OCI-LY1 (cell line): ENCODE measurements around the gene DDAH1.

Experiments used
- H2AFZ ChIP-seq: fragments of 200-600 bp; sonication (generic), shearing (Covaris generic); 2 replicates; pipeline ENCODE4 v1.6.0; 2014; ENCODE audit warnings: antibody characterized with exemption, mild to moderate bottlenecking, low read length
- H3F3A ChIP-seq: fragments of 200-600 bp; sonication (generic), shearing (Covaris generic); 2 replicates; pipeline ENCODE4 v1.6.0; 2014; ENCODE audit warnings: mild to moderate bottlenecking, antibody characterized with exemption, low read length, moderate library complexity; ENCODE audit not compliant: insufficient read depth
- H3K27ac ChIP-seq: fragments of 200-600 bp; sonication (generic); 2 replicates; pipeline ENCODE4 v1.5.1; 2014; ENCODE audit warnings: low read length, mixed run types, mild to moderate bottlenecking, low read depth; ENCODE audit not compliant: poor library complexity, severe bottlenecking
- H3K27me3 ChIP-seq: fragments of 200-600 bp; sonication (generic); 2 replicates; pipeline ENCODE4 v1.6.0; 2014; ENCODE audit warnings: antibody characterized with exemption, mild to moderate bottlenecking, low read length, moderate library complexity; ENCODE audit not compliant: insufficient read depth
- H3K36me3 ChIP-seq: fragments of 200-600 bp; sonication (generic); 2 replicates; pipeline ENCODE4 v1.6.1; 2014; ENCODE audit warnings: mild to moderate bottlenecking, antibody characterized with exemption, low read length, moderate library complexity, mixed read lengths; ENCODE audit not compliant: insufficient read depth
- H3K4me1 ChIP-seq: fragments of 200-600 bp; sonication (generic); 2 replicates; pipeline ENCODE4 v1.5.1; 2014; ENCODE audit warnings: mild to moderate bottlenecking, low read length, moderate library complexity; ENCODE audit not compliant: insufficient read depth, severe bottlenecking
- H3K4me2 ChIP-seq: fragments of 200-600 bp; sonication (generic), shearing (Covaris generic); 2 replicates; pipeline ENCODE4 v1.6.1; 2014; ENCODE audit warnings: low read length
- H3K4me3 ChIP-seq: fragments of 200-600 bp; sonication (generic); 2 replicates; pipeline ENCODE4 v1.5.1; 2014; ENCODE audit warnings: low read length, low read depth, mild to moderate bottlenecking, mixed read lengths; ENCODE audit not compliant: poor library complexity, severe bottlenecking
- H3K79me2 ChIP-seq: fragments of 200-600 bp; shearing (Covaris generic); 2 replicates; pipeline ENCODE4 v1.6.1; 2016; ENCODE audit warnings: mixed run types, low read length, mixed read lengths; ENCODE audit not compliant: insufficient read depth
- H3K9ac ChIP-seq: fragments of 200-600 bp; sonication (generic), shearing (Covaris generic); 2 replicates; pipeline ENCODE4 v1.6.1; 2014; ENCODE audit warnings: mild to moderate bottlenecking, low read length, mixed read lengths
- H3K9me2 ChIP-seq: fragments of 200-600 bp; sonication (generic), shearing (Covaris generic); 2 replicates; pipeline ENCODE4 v1.6.1; 2014; ENCODE audit warnings: low read depth, mild to moderate bottlenecking, low read length, mixed read lengths
- H3K9me3 ChIP-seq: fragments of 200-600 bp; shearing (Covaris generic); 2 replicates; pipeline ENCODE4 v1.6.1; 2014; ENCODE audit warnings: low read length, mixed read lengths
- H4K20me1 ChIP-seq: fragments of 200-600 bp; sonication (generic), shearing (Covaris generic); 2 replicates; pipeline ENCODE4 v1.6.0; 2016; ENCODE audit warnings: mild to moderate bottlenecking, low read length; ENCODE audit not compliant: insufficient read depth
- EZH2 ChIP-seq: fragments of 200-600 bp; sonication (generic), shearing (Covaris generic); IDR thresholded peaks from 2 replicates; pipeline ENCODE4 v1.8.0; 2017; ENCODE audit warnings: borderline replicate concordance, mixed run types, mild to moderate bottlenecking, antibody characterized with exemption, low read length, moderate library complexity, mixed read lengths
- TF ChIP-seq, protein P1 (sequence below): fragments of 200-600 bp; sonication (generic), shearing (Covaris generic); IDR thresholded peaks from 2 replicates; pipeline ENCODE4 v1.5.1; 2017; ENCODE audit warnings: mild to moderate bottlenecking, antibody characterized with exemption, low read length, moderate library complexity, mixed read lengths

The DDAH1 gene

DNA sequence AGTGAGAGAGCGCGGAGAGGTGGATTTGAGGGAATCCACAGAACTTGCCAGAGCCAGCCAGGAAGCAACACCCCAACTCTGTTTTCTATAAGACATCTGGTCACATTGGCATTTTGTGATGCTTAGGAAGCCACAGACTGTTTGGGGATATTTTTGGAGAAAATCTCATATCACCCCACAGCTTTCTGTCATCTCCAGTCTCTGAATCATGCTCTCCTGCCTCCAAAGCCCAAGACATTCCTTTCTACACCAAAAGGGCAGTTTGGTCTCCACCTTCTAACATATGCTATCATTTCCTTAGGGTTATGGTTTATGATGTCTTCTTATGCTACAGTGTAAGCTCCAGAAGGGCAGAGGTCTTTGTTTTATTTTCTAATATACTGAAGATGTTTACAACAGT, 174.1 kb downstream of the DDAH1 start:
- H4K20me1 ChIP-seq = no peaks in the 10 kb centered on the region
- H3K9ac ChIP-seq = no peak overlapping the region
- H3K27ac ChIP-seq = no peak overlapping the region
- H3K9me3 ChIP-seq = no peaks in the 10 kb centered on the region
- H3K4me1 ChIP-seq = peaks cover 15% of the 10 kb centered on the region
- no peaks in the 10 kb centered on the region for H3K9me2 ChIP-seq
- no peak overlapping the region for H3K4me2 ChIP-seq
- H3K27me3 ChIP-seq = no peaks in the 10 kb centered on the region
- no peaks in the 10 kb centered on the region for H3K79me2 ChIP-seq
- H3F3A ChIP-seq = no peaks in the 10 kb centered on the region
- no peaks in the 10 kb centered on the region for H3K36me3 ChIP-seq
- no peak overlapping the region for H2AFZ ChIP-seq
- no peak overlapping the region for H3K4me3 ChIP-seq
- TF ChIP-seq, protein P1, sequence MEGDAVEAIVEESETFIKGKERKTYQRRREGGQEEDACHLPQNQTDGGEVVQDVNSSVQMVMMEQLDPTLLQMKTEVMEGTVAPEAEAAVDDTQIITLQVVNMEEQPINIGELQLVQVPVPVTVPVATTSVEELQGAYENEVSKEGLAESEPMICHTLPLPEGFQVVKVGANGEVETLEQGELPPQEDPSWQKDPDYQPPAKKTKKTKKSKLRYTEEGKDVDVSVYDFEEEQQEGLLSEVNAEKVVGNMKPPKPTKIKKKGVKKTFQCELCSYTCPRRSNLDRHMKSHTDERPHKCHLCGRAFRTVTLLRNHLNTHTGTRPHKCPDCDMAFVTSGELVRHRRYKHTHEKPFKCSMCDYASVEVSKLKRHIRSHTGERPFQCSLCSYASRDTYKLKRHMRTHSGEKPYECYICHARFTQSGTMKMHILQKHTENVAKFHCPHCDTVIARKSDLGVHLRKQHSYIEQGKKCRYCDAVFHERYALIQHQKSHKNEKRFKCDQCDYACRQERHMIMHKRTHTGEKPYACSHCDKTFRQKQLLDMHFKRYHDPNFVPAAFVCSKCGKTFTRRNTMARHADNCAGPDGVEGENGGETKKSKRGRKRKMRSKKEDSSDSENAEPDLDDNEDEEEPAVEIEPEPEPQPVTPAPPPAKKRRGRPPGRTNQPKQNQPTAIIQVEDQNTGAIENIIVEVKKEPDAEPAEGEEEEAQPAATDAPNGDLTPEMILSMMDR = no peak
- no peak for TF ChIP-seq EZH2

DNA sequence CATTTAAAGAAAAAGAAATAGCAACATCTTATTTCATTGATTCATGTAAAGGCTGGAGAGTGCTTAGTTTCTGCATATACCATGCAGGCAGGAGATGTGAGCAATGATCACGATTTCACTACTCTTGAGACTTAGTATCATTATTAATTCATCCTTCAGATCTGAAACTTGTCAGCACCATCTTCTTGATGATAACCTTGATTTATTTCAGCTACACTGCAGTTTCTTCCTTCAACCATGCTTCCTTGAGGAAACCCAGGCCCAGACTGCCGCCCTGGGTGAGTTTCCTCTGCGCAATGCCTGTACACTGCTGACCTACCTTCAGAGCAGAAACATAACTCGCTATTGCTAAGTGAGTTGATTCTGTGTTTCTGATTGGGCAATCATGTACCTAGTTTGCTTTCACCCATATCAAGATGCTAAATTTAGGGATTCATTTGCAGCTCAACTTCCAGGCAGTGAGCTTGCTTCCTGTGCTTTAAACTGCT, 175.1 kb downstream of the DDAH1 start:
- TF ChIP-seq EZH2 = no peak
- TF ChIP-seq, protein P1 = no peak
- H3K4me1 ChIP-seq = peaks cover 15% of the 10 kb centered on the region
- peak overlapping the region; percentile 43 for H3K27ac ChIP-seq
- no peak overlapping the region for H2AFZ ChIP-seq
- H3K4me3 ChIP-seq = no peak overlapping the region
- no peaks in the 10 kb centered on the region for H3K9me2 ChIP-seq
- H3K27me3 ChIP-seq = no peaks in the 10 kb centered on the region
- 0 out of 2 replicates have a peak, but pooled peaks cover under 1% of the 10 kb centered on the region for H3K9me3 ChIP-seq
- peak overlapping the region; percentile 14; the same call in 1 of the 2 replicates for H3K4me2 ChIP-seq
- H4K20me1 ChIP-seq = no peaks in the 10 kb centered on the region
- H3F3A ChIP-seq = no peaks in the 10 kb centered on the region
- no peak overlapping the region for H3K9ac ChIP-seq
- H3K36me3 ChIP-seq = no peaks in the 10 kb centered on the region
- H3K79me2 ChIP-seq = no peaks in the 10 kb centered on the region

DNA sequence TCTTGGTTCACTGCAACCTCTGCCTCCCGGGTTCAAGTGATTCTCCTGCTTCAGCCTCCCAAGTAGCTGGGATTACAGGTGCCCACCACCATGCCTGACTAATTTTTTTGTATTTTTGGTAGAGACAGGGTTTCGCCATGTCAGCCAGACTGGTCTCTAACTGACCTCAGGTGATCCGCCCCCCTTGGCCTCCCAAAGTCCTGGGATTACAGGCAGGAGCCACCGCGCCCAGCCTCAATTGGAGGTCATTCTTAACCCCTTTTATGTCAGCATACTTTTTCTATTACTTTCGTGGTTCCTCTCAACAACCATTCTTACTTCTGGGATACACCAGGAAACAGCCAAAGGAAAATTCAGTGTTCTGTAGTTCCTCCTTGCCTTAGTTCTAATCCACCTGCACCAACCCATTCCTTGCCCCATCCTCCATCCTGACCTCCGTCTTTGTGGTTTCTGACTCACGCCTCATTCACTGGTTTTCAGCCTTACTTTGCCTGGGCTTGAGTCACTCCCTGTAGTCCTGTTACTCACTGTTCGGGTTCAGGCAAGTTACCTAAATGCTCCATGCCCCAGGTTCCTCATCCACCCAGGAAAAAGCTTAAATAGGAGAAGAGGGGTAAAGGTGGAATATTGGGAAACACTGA, 175.6 kb downstream of the DDAH1 start:
- Histone ChIP-seq H3F3A (no peaks in the 10 kb centered on the region), H3K79me2 (no peaks in the 10 kb centered on the region), H3K27ac (peak overlapping the region; percentile 43), H3K4me1 (peaks cover 15% of the 10 kb centered on the region), H4K20me1 (no peaks in the 10 kb centered on the region), H3K4me2 (no peak overlapping the region; the same call in 1 of the 2 replicates), H3K36me3 (no peaks in the 10 kb centered on the region), H3K4me3 (no peak overlapping the region), H3K27me3 (no peaks in the 10 kb centered on the region), H3K9me3 (0 out of 2 replicates have a peak, but pooled peaks cover 3% of the 10 kb centered on the region), H3K9ac (no peak overlapping the region), H3K9me2 (no peaks in the 10 kb centered on the region), H2AFZ (no peak overlapping the region)
- no peak for TF ChIP-seq EZH2
- TF ChIP-seq, protein P1 = no peak
